NCI-H1048 (cell line): ENCODE results near the gene GGTLC2.
"Not testable (repeated sequence)": the region's sequence is repeated elsewhere in the genome, so short reads cannot be mapped to it uniquely, and the experiment has no call there.

Experiments used
- DNase-seq: peaks from one replicate; lab custom pipeline; 2025; lab: John Stamatoyannopoulos, UW

The GGTLC2 gene

GRCh38 chr22:22638313-22638712 is 6.1 kb upstream of the GGTLC2 start:
- not testable (repeated sequence) for DNase-seq

GRCh38 chr22:22642255-22642654 is 2.2 kb upstream of the GGTLC2 start:
- not testable (repeated sequence) for DNase-seq

GRCh38 chr22:22645969-22646368 is 1.6 kb downstream of the GGTLC2 start:
- DNase-seq, result not testable (repeated sequence)

- not testable (repeated sequence) for DNase-seq
Observed at GRCh38 chr22:22647952-22648351, 3.5 kb downstream of the GGTLC2 start.

GRCh38 chr22:22648863-22649536 is 4.6 kb downstream of the GGTLC2 start:
- not testable (repeated sequence) for DNase-seq

GRCh38 chr22:22649761-22650160 is 5.3 kb downstream of the GGTLC2 start:
- not testable (repeated sequence) for DNase-seq

- DNase-seq, result not testable (repeated sequence)
Observed at GRCh38 chr22:22650398-22650797, 6.0 kb downstream of the GGTLC2 start.

GRCh38 chr22:22650803-22651515 is 6.5 kb downstream of the GGTLC2 start:
- DNase-seq, result not testable (repeated sequence)

- not testable (repeated sequence) for DNase-seq
Observed at GRCh38 chr22:22651593-22651992, 7.2 kb downstream of the GGTLC2 start.

GRCh38 chr22:22652102-22652501 is 7.7 kb downstream of the GGTLC2 start:
- DNase-seq, result not testable (repeated sequence)

GRCh38 chr22:22652573-22652972 is 8.2 kb downstream of the GGTLC2 start:
- not testable (repeated sequence) for DNase-seq

GRCh38 chr22:22653677-22654381 is 9.4 kb downstream of the GGTLC2 start:
- DNase-seq, result not testable (repeated sequence)

- no peak for DNase-seq
Observed at GRCh38 chr22:22655452-22656290, 11.3 kb downstream of the GGTLC2 start.

GRCh38 chr22:22657712-22658111 is 13.3 kb downstream of the GGTLC2 start:
- no peak for DNase-seq

GRCh38 chr22:22661275-22661674 is 16.9 kb downstream of the GGTLC2 start:
- DNase-seq, result no peak

GRCh38 chr22:22662095-22662494 is 17.7 kb downstream of the GGTLC2 start:
- DNase-seq, result no peak

- DNase-seq, result no peak
Observed at GRCh38 chr22:22663861-22664800, 19.7 kb downstream of the GGTLC2 start.

- DNase-seq, result no peak
Observed at GRCh38 chr22:22666307-22667091, 22.1 kb downstream of the GGTLC2 start.

- no peak for DNase-seq
Observed at GRCh38 chr22:22667966-22668880, 23.8 kb downstream of the GGTLC2 start.
